D341Med (cell line): ENCODE data around the gene CISH.

Experiments used
- DNase-seq: peaks from one replicate; pipeline ENCODE4 v3.0.0; 2012; ENCODE audit warnings: low spot score

CISH gene

GRCh38 chr3:50637011-50637410 is 25.4 kb upstream of the CISH start:
- no peak for DNase-seq

GRCh38 chr3:50635066-50635465 is 23.5 kb upstream of the CISH start:
- no peak for DNase-seq

GRCh38 chr3:50633230-50633790 is 21.7 kb upstream of the CISH start:
- no peak for DNase-seq

DNA sequence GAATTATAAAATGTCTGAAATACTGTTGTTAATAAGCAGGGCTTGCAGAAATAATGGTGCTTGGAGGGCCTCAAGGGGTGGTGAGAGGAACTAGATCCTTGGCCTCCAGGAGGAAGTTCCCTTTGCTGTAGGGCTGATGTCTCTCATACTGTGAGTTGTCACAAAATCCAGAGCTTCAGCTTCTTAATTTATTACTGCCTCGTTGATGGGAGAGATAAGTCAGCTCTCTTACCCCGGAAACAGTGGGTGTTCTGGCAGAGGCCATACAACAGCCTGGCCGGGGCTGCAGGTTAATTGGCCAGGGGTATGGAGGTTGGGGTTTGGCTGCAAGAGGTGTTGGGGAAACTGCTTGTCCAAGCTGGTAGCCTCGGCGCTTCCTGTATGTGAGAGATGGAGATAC is 20.9 kb upstream of the CISH start:
- DNase-seq, result no peak

- no peak for DNase-seq
Measured at GRCh38 chr3:50630877-50631276, 19.3 kb upstream of the CISH start.

- no peak for DNase-seq
Measured at GRCh38 chr3:50630394-50630793, 18.8 kb upstream of the CISH start.

- no peak for DNase-seq
Measured at GRCh38 chr3:50628601-50629000, 17.0 kb upstream of the CISH start.

DNA sequence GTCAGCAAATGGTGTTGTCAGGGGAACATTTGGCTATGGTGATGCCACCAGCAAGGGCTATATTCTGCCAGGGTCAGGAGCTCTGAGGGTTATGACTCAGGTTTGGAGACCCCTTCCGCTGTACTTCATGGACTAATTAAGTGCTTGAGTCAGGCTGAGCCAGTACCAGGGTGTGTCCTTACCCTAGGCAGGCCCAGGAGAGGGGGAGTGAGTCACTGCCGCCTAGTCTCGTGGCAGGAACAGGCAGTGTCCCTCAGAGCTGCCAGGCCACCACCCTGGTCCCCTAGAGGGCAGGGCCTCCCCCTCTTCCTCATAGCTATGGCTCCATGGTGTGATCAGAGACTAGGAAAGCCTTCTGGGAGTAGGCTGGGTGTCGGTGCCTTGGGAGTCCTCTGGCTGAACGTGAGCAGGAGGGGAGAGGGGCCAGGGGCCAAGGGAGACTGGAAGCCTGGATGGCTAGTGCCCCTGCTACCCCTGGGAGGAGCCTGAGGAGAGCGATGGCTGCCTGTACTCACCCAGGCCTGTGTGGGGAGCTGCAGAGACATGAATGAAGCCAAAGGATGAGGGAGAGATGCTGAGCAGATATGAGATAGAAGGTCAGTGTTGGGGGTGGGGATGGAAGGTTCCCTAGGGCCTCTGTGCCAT is 16.0 kb upstream of the CISH start:
- peak; percentile 70 for DNase-seq

DNA sequence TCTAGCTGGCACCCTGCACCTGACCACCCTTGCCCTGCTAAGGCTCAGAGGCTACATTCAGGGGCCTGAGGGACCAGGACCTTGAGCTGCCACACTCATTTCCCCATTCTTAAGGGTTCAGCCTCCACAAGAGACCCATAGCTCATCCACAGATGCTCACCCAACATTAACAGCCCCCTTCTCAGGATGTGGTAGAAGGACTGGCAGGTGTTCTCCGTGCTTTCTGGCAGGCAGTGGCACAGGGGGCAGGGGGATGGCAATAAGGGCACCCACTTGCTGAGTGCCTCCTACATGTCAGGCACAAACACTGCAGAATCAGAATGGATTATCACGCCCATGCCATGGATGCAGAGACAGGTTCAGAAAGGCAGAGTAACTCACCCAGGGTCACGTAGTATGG is 14.8 kb upstream of the CISH start:
- no peak for DNase-seq

- peak; percentile 71 for DNase-seq
Measured at GRCh38 chr3:50625231-50626182, 13.9 kb upstream of the CISH start.

DNA sequence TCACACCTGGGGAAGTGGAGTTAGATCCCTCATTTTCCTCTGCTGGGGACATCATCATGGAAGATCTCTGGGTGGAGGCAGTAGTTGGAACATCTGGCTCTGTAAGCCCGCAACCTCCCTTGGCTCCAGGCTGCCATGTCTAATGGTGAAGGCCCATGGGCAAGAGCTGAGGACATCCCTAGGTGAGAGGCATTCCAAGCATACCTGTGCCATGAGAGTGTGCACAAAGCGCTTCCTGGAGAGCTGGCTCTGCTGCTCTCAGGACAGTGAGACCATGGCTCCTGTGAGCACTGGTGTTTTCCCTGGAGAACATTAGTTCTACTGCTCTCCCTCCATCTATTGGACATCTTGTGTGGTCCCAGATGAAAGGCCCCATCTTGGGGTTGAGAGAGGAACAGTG is 13.1 kb upstream of the CISH start:
- no peak for DNase-seq

GRCh38 chr3:50623840-50624474 is 12.4 kb upstream of the CISH start:
- DNase-seq, result no peak

DNA sequence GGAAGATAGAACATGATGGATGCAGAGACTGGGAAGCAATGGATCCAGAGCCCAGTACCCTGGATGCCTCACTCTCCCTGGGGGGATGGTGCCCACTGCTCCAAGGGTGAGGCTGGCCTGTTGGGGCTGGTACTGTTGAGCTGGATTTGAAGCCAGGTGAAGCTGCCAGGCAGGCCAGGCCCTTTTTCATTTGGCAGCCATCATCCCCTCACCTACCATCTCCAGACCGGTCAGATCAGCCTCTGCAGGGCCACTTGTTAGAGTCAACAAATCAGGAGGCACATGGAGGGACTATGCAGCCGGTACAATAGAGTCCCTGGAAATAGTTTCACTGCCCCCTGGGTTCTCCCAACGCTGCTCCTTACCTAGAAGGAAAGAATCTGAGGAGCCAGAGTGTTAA is 11.3 kb upstream of the CISH start:
- no peak for DNase-seq

DNA sequence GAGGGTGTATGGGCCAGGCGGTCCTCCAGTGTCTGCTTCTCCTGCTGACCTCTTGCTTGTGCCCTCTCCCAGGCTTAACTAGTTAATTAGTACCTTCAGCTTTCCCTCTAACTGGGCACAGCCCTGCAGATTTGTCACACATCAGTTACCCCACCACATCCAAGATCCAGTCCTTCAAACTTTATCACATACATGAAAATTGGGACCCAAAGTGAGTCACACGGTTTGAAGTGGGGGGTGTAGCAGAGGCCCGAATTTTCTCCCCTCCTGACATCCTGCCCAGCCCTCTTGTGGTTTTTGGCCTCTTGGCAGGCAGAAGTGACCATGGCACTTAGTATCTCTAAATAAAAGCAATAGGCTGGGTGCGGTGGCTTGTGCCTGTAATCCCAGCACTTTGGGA is 9.2 kb upstream of the CISH start:
- DNase-seq, result no peak

DNA sequence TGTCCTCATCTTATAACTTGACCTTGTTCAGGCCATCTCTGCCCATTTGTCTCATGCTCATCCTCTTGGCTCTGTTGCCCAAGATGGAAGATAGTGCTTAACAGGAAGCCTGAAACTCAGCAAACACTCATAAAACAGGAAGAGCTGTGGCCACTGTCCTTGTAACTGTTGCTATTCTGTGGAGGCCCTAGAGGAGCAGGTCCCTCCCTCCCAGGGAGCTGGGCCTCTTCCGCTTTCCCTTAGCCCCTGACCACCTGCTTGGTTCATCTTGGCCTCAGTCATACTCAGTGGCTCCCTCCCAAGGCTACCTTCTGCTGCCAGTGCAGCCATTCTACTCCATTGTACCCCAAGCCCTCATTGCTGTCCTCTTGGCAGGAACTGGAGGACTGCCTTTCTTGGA is 8.8 kb upstream of the CISH start:
- no peak for DNase-seq

DNA sequence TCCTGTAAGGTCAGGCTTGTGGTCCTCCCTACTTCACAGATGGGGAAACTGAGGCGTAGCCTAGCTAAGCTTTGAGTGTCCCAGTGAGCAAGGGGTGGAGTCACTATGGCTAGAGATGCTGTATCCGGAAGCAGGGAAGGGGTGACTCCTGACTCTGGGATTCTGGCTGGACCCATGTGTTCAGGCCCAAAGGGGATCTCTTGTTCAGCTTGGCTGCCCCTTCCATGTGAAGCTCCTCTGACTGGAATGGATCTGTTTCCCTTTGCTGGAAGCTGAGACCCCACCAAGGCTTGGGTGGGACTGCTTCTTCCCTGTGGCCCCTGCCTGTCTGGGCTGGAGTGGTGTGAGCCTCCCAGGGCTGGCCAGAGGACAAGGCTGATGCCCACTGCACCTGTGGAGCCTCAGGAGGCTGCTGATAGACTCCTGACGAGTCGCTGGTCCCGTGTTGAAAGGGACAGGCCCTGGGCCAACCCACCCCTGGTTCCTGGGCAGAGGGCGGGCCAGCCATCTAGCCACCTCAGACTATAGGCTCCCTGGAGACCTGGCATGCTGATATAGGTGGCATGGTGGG is 6.4 kb upstream of the CISH start:
- no peak for DNase-seq

GRCh38 chr3:50617096-50617791 is 5.7 kb upstream of the CISH start, which contains the start of gene MAPKAPK3:
Gene MAPKAPK3, plus strand, starts transcription at chr3:50617151. Its CDS starts 415 bp downstream, at chr3:50617566.
- peak; percentile 93 for DNase-seq

DNA sequence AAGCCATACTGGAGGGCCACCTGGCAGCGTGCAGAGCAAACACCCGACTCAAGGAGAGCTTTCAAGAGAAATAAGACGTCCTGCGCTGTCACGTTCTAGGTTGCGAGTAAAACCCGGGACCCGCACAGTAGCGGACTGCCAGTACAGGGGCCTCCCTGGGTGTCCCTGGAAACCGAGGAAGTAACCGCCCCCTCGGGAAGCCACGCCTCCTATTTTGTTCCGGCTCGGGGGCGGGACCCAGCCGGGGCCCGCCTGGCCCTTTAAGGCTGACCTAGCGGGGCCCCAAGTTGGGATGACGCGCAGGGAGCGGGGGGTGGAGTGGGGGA is 5.2 kb upstream of the CISH start:
- no peak for DNase-seq

DNA sequence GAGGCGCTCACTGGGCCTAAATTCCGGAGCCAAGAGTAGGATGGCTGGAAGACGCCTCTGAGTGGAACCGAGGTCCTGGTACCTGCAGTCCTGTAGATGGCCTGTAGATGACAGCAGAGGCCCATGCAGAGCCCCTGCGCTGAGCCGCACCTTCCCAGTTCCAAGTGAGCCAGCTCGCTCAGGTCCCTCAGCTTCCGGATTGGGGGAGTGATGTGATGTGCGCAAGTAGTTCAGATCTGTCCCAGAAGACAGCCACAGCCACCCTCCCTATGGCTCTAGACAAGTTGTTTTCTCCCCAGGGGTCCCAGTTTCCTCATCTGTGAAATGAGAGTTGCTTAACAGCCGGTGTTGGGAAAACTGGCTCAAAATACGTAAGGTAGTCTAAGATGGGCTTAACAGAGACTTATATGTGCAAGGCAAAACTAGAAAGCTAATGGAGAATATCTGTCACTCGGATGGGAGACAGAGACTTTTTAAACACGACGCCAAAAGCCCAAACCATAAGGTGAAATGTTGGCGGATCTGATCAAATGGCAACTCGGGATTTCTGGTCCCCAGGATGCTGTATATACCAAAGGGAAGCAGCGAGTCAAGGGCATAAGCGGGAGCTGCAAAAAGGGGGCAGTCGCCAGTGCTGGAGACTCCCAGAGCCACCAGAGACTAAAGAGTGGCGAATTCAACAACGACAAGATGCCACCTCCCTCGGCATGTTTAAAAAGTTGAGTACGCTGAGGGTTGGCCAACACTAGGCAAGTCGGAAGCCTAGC is 4.6 kb upstream of the CISH start:
- DNase-seq, result peak; percentile 87

- DNase-seq, result no peak
Measured at GRCh38 chr3:50615190-50615589, 3.6 kb upstream of the CISH start.
